ENCODE measurements around the gene NXNL2.

NXNL2 gene

GRCh38 chr9:88580961-88581360 is 46.0 kb downstream of the NXNL2 start:
- no peak for DNase-seq

- DNase-seq = no peak
Observed at GRCh38 chr9:88583901-88584596, 49.1 kb downstream of the NXNL2 start.

- no peak for DNase-seq
Observed at GRCh38 chr9:88585426-88585825, 50.4 kb downstream of the NXNL2 start.

GRCh38 chr9:88586452-88586851 is 51.5 kb downstream of the NXNL2 start:
- no peak for DNase-seq

GRCh38 chr9:88587182-88587581 is 52.2 kb downstream of the NXNL2 start:
- no peak for DNase-seq

GRCh38 chr9:88587885-88588649 is 53.1 kb downstream of the NXNL2 start:
- DNase-seq = no peak

- no peak for DNase-seq
Observed at GRCh38 chr9:88589656-88590055, 54.7 kb downstream of the NXNL2 start.

GRCh38 chr9:88590558-88591146 is 55.7 kb downstream of the NXNL2 start:
- DNase-seq = no peak

GRCh38 chr9:88593537-88594185 is 58.7 kb downstream of the NXNL2 start:
- DNase-seq = peak; percentile 25
